GM19395 (cell line): Measurements from ENCODE around the gene PRRX2.
A peak's percentile ranks its signal among the peaks of the same experiment; 100 is the strongest.

ENCODE experiments used
- ATAC-seq: cut with Tn5 transposase; IDR thresholded peaks from one replicate; pipeline ENCODE4 v1.9.1; 2021; ENCODE audit warnings: mild to moderate bottlenecking, moderate library complexity; ENCODE audit not compliant: unreplicated experiment

The PRRX2 gene

GRCh38 chr9:129665389-129665775 is at the start of gene PRRX2:
Gene PRRX2, plus strand, starts transcription at chr9:129665647. Its CDS starts 221 bp downstream, at chr9:129665868.
- ATAC-seq = no peak

GRCh38 chr9:129617167-129617566 is 48.3 kb upstream of the PRRX2 start:
- no peak for ATAC-seq

- no peak for ATAC-seq
These were observed 45.4 kb upstream of the PRRX2 start for GRCh38 chr9:129619787-129620668.

GRCh38 chr9:129620669-129621295 is 44.7 kb upstream of the PRRX2 start, which contains the start of gene C9orf50:
Gene C9orf50, minus strand, starts transcription at chr9:129621101. Its CDS starts 527 bp downstream, at chr9:129620574.
- ATAC-seq = no peak

GRCh38 chr9:129623331-129623730 is 42.1 kb upstream of the PRRX2 start:
- no peak for ATAC-seq

- ATAC-seq = no peak
These were observed 41.2 kb upstream of the PRRX2 start for GRCh38 chr9:129624168-129624759.

- ATAC-seq = no peak
These were observed 40.5 kb upstream of the PRRX2 start for GRCh38 chr9:129624947-129625346.

- peak; percentile 77 for ATAC-seq
These were observed 39.3 kb upstream of the PRRX2 start, which contains the start of gene NTMT1 for GRCh38 chr9:129626079-129626624. Gene NTMT1, plus strand, starts transcription at chr9:129626163. Its CDS starts 6,541 bp downstream, at chr9:129632704.

GRCh38 chr9:129626625-129627284 is 38.7 kb upstream of the PRRX2 start:
- ATAC-seq = peak; percentile 35

GRCh38 chr9:129627556-129628440 is 37.6 kb upstream of the PRRX2 start:
- no peak for ATAC-seq

- no peak for ATAC-seq
These were observed 36.7 kb upstream of the PRRX2 start for GRCh38 chr9:129628709-129629108.

- no peak for ATAC-seq
These were observed 36.1 kb upstream of the PRRX2 start for GRCh38 chr9:129629251-129629820.

GRCh38 chr9:129630967-129631673 is 34.3 kb upstream of the PRRX2 start:
- ATAC-seq = no peak

GRCh38 chr9:129631674-129632129 is 33.7 kb upstream of the PRRX2 start:
- no peak for ATAC-seq

- ATAC-seq = no peak
These were observed 33.0 kb upstream of the PRRX2 start for GRCh38 chr9:129632460-129632859.

GRCh38 chr9:129633207-129633606 is 32.2 kb upstream of the PRRX2 start:
- ATAC-seq = no peak

- no peak for ATAC-seq
These were observed 31.6 kb upstream of the PRRX2 start for GRCh38 chr9:129633848-129634247.
